NOMO-1 (cell line): Measurements from ENCODE around the gene ARAP2.
"Not testable (repeated sequence)": the region's sequence is repeated elsewhere in the genome, so short reads cannot be mapped to it uniquely, and the experiment has no call there.

Source experiments
- DNase-seq, 2 experiments: peaks; one replicate each; lab custom pipeline; 2025; ENCODE audit not compliant: unreplicated experiment in 2 of 2; lab: John Stamatoyannopoulos, UW

Gene ARAP2

GRCh38 chr4:36192922-36193321, 51.4 kb downstream of the ARAP2 start:
- no peak for DNase-seq

- peak in 1 of 2 experiments; percentile 38 for DNase-seq
Observed at GRCh38 chr4:36189511-36190226, 54.6 kb downstream of the ARAP2 start.

GRCh38 chr4:36187723-36188333, 56.5 kb downstream of the ARAP2 start:
- DNase-seq, result peak in 1 of 2 experiments; percentile 26

GRCh38 chr4:36183665-36184393, 60.5 kb downstream of the ARAP2 start:
- DNase-seq, result no peak

- no peak for DNase-seq
Observed at GRCh38 chr4:36183232-36183631, 61.1 kb downstream of the ARAP2 start.

- DNase-seq, result not testable (repeated sequence)
Observed at GRCh38 chr4:36182315-36182714, 62.0 kb downstream of the ARAP2 start.

GRCh38 chr4:36180206-36180605, 64.1 kb downstream of the ARAP2 start:
- DNase-seq, result no peak

- DNase-seq, result no peak
Observed at GRCh38 chr4:36178484-36178883, 65.8 kb downstream of the ARAP2 start.

- DNase-seq, result no peak
Observed at GRCh38 chr4:36177946-36178345, 66.4 kb downstream of the ARAP2 start.

- DNase-seq, result no peak
Observed at GRCh38 chr4:36174570-36174969, 69.7 kb downstream of the ARAP2 start.

- DNase-seq, result no peak
Observed at GRCh38 chr4:36173905-36174304, 70.4 kb downstream of the ARAP2 start.

- DNase-seq, result no peak
Observed at GRCh38 chr4:36172656-36173055, 71.7 kb downstream of the ARAP2 start.

GRCh38 chr4:36168127-36168878, 76.0 kb downstream of the ARAP2 start:
- DNase-seq, result no peak

GRCh38 chr4:36165631-36166005, 78.7 kb downstream of the ARAP2 start:
- no peak for DNase-seq

- DNase-seq, result no peak
Observed at GRCh38 chr4:36164900-36165630, 79.2 kb downstream of the ARAP2 start.

GRCh38 chr4:36163198-36163597, 81.1 kb downstream of the ARAP2 start:
- DNase-seq, result no peak

- no peak for DNase-seq
Observed at GRCh38 chr4:36159208-36159607, 85.1 kb downstream of the ARAP2 start.

GRCh38 chr4:36152735-36153134, 91.6 kb downstream of the ARAP2 start:
- no peak for DNase-seq

GRCh38 chr4:36142504-36142903, 101.8 kb downstream of the ARAP2 start:
- DNase-seq, result no peak

- DNase-seq, result no peak
Observed at GRCh38 chr4:36141186-36141585, 103.1 kb downstream of the ARAP2 start.

GRCh38 chr4:36140421-36140820, 103.9 kb downstream of the ARAP2 start:
- DNase-seq, result no peak
